GM12874 (cell line): ENCODE results near the gene AURKB.

Experiments used
- TF ChIP-seq, protein P1 (sequence below): IDR thresholded peaks from 2 replicates; pipeline ENCODE4 v1.5.1; 2011; ENCODE audit warnings: low read depth, mild to moderate bottlenecking, control low read depth, low read length, moderate library complexity; ENCODE audit not compliant: insufficient read depth

Gene AURKB

DNA sequence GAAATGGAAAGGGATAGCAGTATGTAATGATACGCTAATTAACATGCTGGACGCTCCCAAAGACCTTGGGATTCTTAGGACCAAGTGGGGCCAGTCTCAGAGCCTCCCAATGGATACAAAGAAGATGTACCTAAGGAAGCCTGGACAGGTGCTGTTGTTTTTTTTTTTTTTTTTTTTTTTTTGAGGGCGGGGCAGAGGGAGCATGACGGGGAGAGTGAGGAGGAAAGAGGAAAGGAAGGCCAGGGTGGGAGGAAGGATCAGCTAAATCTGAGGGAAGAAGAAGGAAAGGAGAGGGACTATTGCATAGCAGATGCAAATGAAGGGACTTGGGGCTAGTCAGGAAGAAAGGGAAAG lies 50.2 kb downstream of the AURKB start:
- TF ChIP-seq, protein P1, sequence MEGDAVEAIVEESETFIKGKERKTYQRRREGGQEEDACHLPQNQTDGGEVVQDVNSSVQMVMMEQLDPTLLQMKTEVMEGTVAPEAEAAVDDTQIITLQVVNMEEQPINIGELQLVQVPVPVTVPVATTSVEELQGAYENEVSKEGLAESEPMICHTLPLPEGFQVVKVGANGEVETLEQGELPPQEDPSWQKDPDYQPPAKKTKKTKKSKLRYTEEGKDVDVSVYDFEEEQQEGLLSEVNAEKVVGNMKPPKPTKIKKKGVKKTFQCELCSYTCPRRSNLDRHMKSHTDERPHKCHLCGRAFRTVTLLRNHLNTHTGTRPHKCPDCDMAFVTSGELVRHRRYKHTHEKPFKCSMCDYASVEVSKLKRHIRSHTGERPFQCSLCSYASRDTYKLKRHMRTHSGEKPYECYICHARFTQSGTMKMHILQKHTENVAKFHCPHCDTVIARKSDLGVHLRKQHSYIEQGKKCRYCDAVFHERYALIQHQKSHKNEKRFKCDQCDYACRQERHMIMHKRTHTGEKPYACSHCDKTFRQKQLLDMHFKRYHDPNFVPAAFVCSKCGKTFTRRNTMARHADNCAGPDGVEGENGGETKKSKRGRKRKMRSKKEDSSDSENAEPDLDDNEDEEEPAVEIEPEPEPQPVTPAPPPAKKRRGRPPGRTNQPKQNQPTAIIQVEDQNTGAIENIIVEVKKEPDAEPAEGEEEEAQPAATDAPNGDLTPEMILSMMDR: no peak

DNA sequence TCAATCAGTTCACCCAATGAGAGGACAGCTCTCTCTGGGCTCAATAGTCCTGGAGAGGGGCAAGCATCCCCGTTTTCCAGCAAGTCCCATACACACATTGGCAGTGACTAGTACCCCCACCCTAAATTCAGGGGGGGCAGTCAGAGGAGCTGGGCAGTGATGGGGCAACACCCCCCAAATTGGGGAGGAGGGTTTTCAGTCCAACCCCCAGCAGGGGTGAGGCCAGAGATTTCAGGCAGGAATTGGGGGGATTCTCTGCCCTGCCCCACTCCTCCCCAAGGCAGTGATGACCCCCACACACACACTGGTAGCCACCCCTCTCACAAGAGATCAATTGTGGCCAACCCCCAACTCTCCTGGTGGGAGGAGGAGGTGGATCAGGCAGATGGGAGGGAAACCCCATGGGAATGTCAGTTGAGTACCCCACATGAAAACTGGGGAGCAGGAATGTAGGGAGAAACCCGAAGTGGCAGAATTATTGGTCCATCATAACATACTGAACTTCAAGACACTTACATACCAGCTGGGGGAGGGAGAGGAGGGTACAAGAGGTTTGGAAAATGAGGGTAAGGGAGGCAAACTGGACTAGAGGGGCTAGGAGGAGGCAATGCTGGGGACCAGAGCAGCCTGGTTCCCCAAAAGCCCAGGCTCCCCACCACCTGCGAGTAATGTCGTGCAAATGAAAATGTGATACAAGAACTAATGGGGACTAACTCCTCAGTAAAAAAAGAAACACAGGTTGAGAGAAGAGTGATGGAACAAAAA lies 50.7 kb downstream of the AURKB start:
- TF ChIP-seq, protein P1: no peak

DNA sequence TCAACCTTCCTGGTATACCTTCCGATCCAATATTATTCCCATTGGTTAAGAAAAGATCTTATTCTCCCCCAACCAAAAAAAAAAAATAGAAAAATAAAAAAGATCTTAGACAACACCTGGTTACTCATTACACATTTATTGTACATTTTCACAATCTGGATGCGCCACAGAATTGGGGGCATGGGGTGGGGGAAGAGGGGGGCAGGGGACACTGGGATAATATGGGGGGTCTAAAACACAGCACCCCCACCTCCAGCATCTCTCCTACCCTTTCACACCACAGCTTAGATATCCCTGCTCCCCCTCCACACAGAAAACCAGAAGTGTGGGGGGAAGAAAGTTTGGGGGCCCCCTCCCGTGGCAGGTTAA lies 51.4 kb downstream of the AURKB start:
- TF ChIP-seq, protein P1: no peak

DNA sequence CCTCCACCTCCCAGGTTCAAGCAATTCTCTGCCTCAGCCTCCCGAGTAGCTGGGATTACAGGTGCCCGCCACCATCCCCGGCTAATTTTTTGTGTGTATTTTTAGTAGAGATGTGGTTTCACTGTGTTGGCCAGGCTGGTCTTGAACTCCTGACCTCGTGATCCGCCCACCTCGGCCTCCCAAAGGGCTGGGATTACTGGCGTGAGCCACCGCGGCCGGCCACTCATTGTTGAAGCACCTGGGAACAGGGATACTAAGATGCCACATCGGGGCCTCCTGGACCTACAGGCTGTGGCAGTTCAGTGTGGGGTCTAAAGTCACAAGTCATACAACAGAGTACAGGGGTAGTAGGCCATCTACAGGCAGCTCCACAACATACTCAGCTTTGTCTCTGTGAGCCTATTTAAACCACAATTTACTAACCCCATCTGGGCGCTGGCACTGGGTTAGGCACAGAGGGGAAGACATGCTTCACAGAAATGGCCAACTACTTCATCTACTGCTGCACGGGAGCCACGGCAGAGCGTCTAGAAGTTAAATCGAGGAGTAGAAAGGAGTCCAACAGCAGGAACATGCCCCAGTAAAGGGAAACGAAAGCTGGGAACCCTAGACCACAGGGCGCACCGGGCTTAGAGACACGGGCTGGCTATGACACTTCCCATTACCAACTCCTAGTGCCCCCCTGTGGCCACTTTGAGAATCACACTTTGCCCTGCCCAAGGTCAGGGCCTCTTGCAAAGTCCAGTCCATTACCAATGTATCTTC lies 51.9 kb downstream of the AURKB start:
- TF ChIP-seq, protein P1: peak; percentile 87

DNA sequence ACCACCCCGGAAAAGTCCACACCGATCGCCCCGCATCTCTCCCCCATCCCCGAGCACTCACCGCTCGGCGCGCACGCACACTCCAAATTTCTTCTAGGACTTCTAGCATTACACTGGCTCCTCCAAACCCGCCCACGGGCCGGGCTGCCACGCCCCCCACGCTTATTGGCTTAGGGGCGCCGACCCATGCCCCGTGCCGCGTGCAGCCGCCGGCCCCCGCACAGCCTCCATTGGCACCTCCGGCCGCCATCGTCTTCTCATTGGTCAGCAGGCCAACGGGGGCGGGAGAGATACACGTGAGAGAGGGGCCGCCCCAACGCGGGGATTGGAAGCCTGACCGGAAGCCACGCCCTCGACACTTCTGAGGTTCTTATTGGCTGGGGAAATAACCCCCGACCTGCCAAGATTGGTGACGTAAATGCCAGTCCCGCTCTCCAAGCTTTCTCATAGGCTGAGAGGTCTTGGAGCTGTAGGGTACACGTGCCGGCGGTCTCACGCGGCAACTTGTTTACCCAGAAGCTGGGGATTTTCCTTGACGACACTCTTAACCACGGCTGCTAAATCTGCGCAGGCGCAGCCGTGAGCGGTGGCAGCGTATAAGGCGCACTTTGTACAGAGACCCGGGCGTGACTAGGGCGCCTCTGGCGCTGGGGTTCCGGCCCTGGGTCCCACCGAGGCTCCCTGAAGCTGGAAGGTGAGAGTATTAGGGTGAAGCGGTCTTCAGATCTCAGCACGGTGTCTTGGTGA lies 54.0 kb downstream of the AURKB start:
- TF ChIP-seq, protein P1: peak; percentile 24; the same call in 1 of the 2 replicates

DNA sequence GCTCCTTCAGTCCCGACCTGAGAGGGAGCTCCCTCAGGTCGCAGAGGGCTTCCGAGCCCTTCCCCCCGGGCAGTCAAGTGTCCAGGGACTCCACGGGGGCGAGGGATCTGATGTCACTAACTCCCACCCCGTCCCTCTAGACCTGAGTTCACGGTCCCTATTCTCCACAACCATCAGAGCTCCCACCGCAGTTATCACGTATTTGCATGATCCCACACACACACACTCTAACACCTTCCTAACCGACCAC lies 54.5 kb downstream of the AURKB start:
- TF ChIP-seq, protein P1: no peak

DNA sequence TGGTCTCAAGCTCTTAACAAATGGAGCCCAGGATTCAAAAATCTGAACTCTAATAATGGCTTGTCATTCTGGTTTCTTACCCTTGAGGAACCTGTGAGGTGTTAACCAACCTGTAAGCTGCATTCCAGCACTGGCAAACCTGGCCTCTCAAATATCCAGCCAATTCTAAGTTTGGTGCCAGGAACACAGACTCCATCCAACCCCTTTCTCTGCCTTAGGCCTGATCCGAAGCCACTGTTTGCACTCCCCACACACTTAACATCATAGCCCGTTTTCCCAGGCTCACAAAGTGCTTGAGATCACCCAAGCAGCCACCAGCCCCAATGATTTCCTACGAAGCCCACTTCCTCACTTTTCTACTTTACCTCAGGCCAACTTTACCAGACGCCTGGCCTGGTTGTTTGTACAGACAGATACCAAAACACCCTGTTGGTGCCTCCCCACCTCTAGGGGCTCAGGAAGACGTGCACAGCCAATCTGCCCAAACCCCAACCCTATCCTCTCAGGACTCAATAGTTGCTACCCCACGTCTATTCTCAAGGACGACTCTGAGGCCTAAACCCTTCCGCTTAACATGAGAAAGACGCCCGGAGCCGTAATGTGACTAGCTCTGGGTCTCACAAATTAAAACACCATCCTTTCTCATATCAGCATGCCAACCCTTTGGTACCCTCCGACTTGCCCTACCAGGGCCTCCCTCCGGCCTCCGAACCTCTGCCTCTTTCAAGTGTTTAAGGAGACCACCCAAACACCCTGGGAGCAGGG lies 55.0 kb downstream of the AURKB start:
- TF ChIP-seq, protein P1: no peak
